Keratinocyte (primary cell): ENCODE measurements around the gene TMEM126B. TPM values are rescaled to one million over a fixed set of nuclear protein-coding genes. Genes with fewer than 3 reads are reported as not detected.
"Not testable (repeated sequence)": the region's sequence is repeated elsewhere in the genome, so short reads cannot be mapped to it uniquely, and the experiment has no call there.

Source experiments
- DNase-seq: peaks from one replicate; pipeline ENCODE4 v3.0.0-alpha.2; 2011; ENCODE audit warnings: low read depth, missing footprints, low spot score
- FAIRE-seq: peaks from 2 replicates; lab custom pipeline; 2011; peaks lifted over from hg19 to GRCh38; lab: Jason Lieb, UNC
- H2AFZ ChIP-seq: 2 replicates; pipeline ENCODE4 v1.6.0; 2012; ENCODE audit warnings: low read length, control low read depth, inconsistent platforms; ENCODE audit not compliant: control insufficient read depth
- H3K27ac ChIP-seq: 2 replicates; pipeline ENCODE4 v1.5.1; 2011; ENCODE audit warnings: low read length; ENCODE audit not compliant: control insufficient read depth, insufficient read depth
- H3K27me3 ChIP-seq: 3 replicates; pipeline ENCODE4 v1.6.0; 2011; ENCODE audit warnings: low read length; ENCODE audit not compliant: control insufficient read depth, insufficient read depth; ENCODE audit errors: extremely low read depth
- H3K36me3 ChIP-seq, 2 experiments: 2 replicates in 1 of 2; 3 replicates in 1 of 2; pipeline ENCODE4 v1.5.1; 2011; ENCODE audit warnings: low read length in 2 of 2, mild to moderate bottlenecking in 1 of 2; ENCODE audit not compliant: control insufficient read depth in 2 of 2, insufficient read depth in 2 of 2; ENCODE audit errors: extremely low read depth in 1 of 2
- H3K4me1 ChIP-seq: 3 replicates; pipeline ENCODE4 v1.5.1; 2011; ENCODE audit warnings: low read length; ENCODE audit not compliant: control insufficient read depth, insufficient read depth; ENCODE audit errors: extremely low read depth
- H3K4me2 ChIP-seq: 3 replicates; pipeline ENCODE4 v1.6.0; 2011; ENCODE audit warnings: low read depth, low read length; ENCODE audit not compliant: control insufficient read depth, insufficient read depth; ENCODE audit errors: extremely low read depth
- H3K4me3 ChIP-seq, 3 experiments: fragments of 200-600 bp in 1 of 3; sonication (generic) in 1 of 3; 2 replicates in 2 of 3; 3 replicates in 1 of 3; pipeline ENCODE4 v1.5.1; 2011 to 2016; ENCODE audit warnings: low read length in 3 of 3, mild to moderate bottlenecking in 3 of 3, control low read depth in 2 of 3, inconsistent platforms in 1 of 3, low read depth in 1 of 3, mixed read lengths in 1 of 3, mixed run types in 1 of 3, moderate library complexity in 1 of 3; ENCODE audit not compliant: control insufficient read depth in 2 of 3, insufficient read depth in 2 of 3; ENCODE audit errors: extremely low read depth in 1 of 3
- H3K79me2 ChIP-seq: 2 replicates; pipeline ENCODE4 v1.6.0; 2012; ENCODE audit warnings: low read length; ENCODE audit not compliant: control insufficient read depth, insufficient read depth
- H3K9ac ChIP-seq: 3 replicates; pipeline ENCODE4 v1.6.0; 2011; ENCODE audit warnings: low read length; ENCODE audit not compliant: control insufficient read depth, insufficient read depth; ENCODE audit errors: extremely low read depth
- H3K9me1 ChIP-seq: 3 replicates; pipeline ENCODE4 v1.6.0; 2011; ENCODE audit warnings: low read length; ENCODE audit not compliant: control insufficient read depth, insufficient read depth; ENCODE audit errors: extremely low read depth
- H3K9me3 ChIP-seq: 2 replicates; pipeline ENCODE4 v1.5.1; 2012; ENCODE audit warnings: low read depth, low read length; ENCODE audit not compliant: control insufficient read depth
- H4K20me1 ChIP-seq: 3 replicates; pipeline ENCODE4 v1.6.0; 2011; ENCODE audit warnings: low read length; ENCODE audit not compliant: control insufficient read depth, insufficient read depth; ENCODE audit errors: extremely low read depth
- EZH2 ChIP-seq: IDR thresholded peaks from one replicate; pipeline ENCODE4 v1.6.1; 2012; ENCODE audit warnings: inconsistent platforms, mild to moderate bottlenecking, low read length, moderate library complexity
- dilution Hi-C: fragments of 300-500 bp; cut with MboI; formaldehyde crosslinking; loops from one replicate; pipeline ENCODE4 v1.7.0; 2020; ENCODE audit warnings: low sequenced_read_pairs; ENCODE audit not compliant: extremely low pct_ligation_motif_present
- polyA plus RNA-seq, 5 experiments: library from polyadenylated mRNA; depleted of rRNA in 3 of 5; stranded (reverse) in 3 of 5; stranded (forward) in 1 of 5; unstranded in 1 of 5; fragments of >200 nt; gene quantifications; 1 replicate in 1 of 5; 2 replicates in 3 of 5; 3 replicates in 1 of 5; pipeline versions ENCODE4 v1.2.1 to v1.2.3, GENCODE V29; 2011 to 2012; ENCODE audit warnings: missing spikeins in 2 of 5, low read depth in 1 of 5, low replicate concordance in 1 of 5
- TF ChIP-seq, protein P1 (sequence below), 3 experiments: IDR thresholded peaks in 1 of 3; conservative IDR thresholded peaks in 1 of 3; optimal IDR thresholded peaks in 1 of 3; 2 replicates in 2 of 3; 3 replicates in 1 of 3; pipeline versions ENCODE3 to v1.5.1; 2011; ENCODE audit warnings: low read length in 3 of 3, mild to moderate bottlenecking in 3 of 3, moderate library complexity in 2 of 3, control low read depth in 1 of 3, inconsistent platforms in 1 of 3; ENCODE audit not compliant: insufficient read depth in 2 of 3; ENCODE audit errors: extremely low read depth in 1 of 3

TMEM126B gene
- polyA plus RNA-seq, 1 donor (not counting 4 experiments of a cell fraction or from before 2014, with no cell fraction given) = 105 TPM

DNA sequence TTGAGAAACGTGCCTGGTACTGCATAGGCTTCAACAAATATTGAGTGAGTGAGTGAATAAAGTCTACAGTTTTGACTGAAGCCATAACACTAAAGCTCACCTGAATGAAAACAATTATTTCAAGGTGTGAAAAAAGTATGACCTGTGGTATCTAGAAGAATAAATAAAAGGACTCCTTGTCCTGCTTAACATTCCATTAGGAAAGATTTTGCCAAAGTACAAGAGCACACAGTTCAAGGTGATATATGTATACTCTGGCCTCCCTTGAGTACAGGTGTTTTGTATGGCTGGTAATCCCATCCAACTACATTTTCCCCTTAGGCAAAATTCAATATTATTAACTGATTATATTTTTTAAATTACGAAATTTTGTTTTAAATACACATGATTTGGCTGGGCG is 38.3 kb downstream of the TMEM126B start:
- H3K4me1 ChIP-seq = peaks cover 7% of the 10 kb centered on the region
- FAIRE-seq = no peak
- peaks cover 16% of the 10 kb centered on the region for H4K20me1 ChIP-seq
- H3K9ac ChIP-seq = no peak overlapping the region
- no peak overlapping the region for H3K27ac ChIP-seq
- H3K36me3 ChIP-seq = no peaks in the 10 kb centered on the region
- no peak overlapping the region for H3K4me2 ChIP-seq
- H3K9me1 ChIP-seq = no peaks in the 10 kb centered on the region
- no peak overlapping the region for H2AFZ ChIP-seq
- H3K79me2 ChIP-seq = peaks cover 32% of the 10 kb centered on the region
- TF ChIP-seq EZH2 = no peak
- TF ChIP-seq, protein P1, sequence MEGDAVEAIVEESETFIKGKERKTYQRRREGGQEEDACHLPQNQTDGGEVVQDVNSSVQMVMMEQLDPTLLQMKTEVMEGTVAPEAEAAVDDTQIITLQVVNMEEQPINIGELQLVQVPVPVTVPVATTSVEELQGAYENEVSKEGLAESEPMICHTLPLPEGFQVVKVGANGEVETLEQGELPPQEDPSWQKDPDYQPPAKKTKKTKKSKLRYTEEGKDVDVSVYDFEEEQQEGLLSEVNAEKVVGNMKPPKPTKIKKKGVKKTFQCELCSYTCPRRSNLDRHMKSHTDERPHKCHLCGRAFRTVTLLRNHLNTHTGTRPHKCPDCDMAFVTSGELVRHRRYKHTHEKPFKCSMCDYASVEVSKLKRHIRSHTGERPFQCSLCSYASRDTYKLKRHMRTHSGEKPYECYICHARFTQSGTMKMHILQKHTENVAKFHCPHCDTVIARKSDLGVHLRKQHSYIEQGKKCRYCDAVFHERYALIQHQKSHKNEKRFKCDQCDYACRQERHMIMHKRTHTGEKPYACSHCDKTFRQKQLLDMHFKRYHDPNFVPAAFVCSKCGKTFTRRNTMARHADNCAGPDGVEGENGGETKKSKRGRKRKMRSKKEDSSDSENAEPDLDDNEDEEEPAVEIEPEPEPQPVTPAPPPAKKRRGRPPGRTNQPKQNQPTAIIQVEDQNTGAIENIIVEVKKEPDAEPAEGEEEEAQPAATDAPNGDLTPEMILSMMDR (optimal IDR thresholded peaks at IDR 0.05 in 1 of 3, IDR thresholded peaks at IDR 0.05 in 1 of 3, conservative IDR thresholded peaks at IDR 0.05 in 1 of 3; ENCODE audit: extremely low read depth in 1 of 3, insufficient read depth in 2 of 3, low read length in 3 of 3) = no peak
- H3K9me3 ChIP-seq = no peaks in the 10 kb centered on the region
- no peaks in the 10 kb centered on the region for H3K27me3 ChIP-seq
- dilution Hi-C loops = no loop called here
- no peak overlapping the region for H3K4me3 ChIP-seq
- DNase-seq = no peak

DNA sequence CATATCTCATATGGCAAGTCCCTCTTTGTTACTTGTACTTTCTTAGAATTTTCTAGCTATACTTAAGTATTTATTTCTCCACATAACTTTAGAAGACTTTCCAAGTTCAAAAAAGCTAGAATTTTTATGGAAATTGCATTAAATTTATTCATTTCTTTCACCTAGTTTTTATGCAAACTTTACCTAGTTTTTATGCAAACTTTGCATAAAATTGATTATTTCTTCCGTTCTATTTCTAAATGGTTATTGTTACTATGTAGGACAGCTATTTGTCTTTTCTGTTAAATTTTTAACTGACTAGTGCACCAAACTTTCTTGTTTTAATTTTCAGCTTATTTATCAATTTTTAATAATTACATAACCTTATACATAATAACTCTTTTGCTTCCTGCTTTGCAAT is 39.8 kb downstream of the TMEM126B start:
- Histone ChIP-seq H3K27ac (no peak overlapping the region), H3K9me1 (no peaks in the 10 kb centered on the region), H3K36me3 (no peaks in the 10 kb centered on the region), H3K4me3 (no peak overlapping the region), H3K79me2 (peaks cover 17% of the 10 kb centered on the region), H3K9ac (no peak overlapping the region), H3K4me1 (peaks cover 3% of the 10 kb centered on the region), H3K4me2 (no peak overlapping the region), H2AFZ (no peak overlapping the region), H4K20me1 (peaks cover 7% of the 10 kb centered on the region), H3K27me3 (no peaks in the 10 kb centered on the region), H3K9me3 (no peaks in the 10 kb centered on the region)
- TF ChIP-seq EZH2 = no peak
- TF ChIP-seq, protein P1 (optimal IDR thresholded peaks at IDR 0.05 in 1 of 3, IDR thresholded peaks at IDR 0.05 in 1 of 3, conservative IDR thresholded peaks at IDR 0.05 in 1 of 3; ENCODE audit: extremely low read depth in 1 of 3, insufficient read depth in 2 of 3, low read length in 3 of 3) = no peak
- dilution Hi-C loops = no loop called here
- FAIRE-seq (no peak), DNase-seq (no peak)

DNA sequence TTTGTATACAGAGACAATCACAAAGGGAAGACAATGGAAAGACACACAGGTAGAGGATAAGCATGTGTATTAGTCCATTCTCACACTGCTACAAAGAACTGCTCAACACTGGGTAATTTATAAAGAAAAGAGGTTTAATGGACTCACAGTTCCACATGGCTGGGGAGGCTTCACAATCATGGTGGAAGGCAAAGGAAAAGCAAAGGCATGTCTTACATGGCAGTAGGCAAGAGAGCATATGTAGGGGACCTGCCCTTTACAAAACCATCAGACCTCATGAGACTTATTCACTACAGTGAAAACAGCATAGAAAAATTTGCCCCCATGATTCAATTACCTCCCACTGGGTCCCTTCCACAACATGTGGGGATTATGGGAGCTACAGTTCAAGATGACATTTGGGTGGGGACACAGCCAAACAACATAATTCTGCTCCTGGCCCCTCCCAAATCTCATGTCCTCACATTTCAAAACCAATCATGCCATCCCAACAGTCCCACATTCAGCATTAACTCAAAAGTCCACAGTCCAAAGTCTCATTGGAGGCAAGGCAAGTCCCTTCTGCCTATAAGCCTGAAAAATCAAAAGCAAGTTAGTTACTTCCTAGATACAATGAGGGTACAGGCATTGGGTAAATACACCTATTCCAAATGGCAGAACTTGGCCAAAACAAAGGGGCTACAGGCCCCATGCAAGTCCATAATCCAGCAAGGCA is 42.7 kb downstream of the TMEM126B start:
- H4K20me1 ChIP-seq, H3K79me2 ChIP-seq, H3K9me3 ChIP-seq, H3K27me3 ChIP-seq, H3K4me1 ChIP-seq, H3K4me2 ChIP-seq, H3K4me3 ChIP-seq, H3K9me1 ChIP-seq, H3K27ac ChIP-seq, H3K36me3 ChIP-seq, FAIRE-seq, dilution Hi-C loops, DNase-seq, H3K9ac ChIP-seq, H2AFZ ChIP-seq: not testable (repeated sequence)
